Amniotic epithelial cell (primary cell): ENCODE results near the gene HTRA2.

Source experiments
- DNase-seq: peaks from one replicate; pipeline ENCODE4 v3.0.0-alpha.2; 2010; ENCODE audit warnings: low read depth

Gene HTRA2

GRCh38 chr2:74500578-74500946, 29.2 kb upstream of the HTRA2 start:
- no peak for DNase-seq

DNA sequence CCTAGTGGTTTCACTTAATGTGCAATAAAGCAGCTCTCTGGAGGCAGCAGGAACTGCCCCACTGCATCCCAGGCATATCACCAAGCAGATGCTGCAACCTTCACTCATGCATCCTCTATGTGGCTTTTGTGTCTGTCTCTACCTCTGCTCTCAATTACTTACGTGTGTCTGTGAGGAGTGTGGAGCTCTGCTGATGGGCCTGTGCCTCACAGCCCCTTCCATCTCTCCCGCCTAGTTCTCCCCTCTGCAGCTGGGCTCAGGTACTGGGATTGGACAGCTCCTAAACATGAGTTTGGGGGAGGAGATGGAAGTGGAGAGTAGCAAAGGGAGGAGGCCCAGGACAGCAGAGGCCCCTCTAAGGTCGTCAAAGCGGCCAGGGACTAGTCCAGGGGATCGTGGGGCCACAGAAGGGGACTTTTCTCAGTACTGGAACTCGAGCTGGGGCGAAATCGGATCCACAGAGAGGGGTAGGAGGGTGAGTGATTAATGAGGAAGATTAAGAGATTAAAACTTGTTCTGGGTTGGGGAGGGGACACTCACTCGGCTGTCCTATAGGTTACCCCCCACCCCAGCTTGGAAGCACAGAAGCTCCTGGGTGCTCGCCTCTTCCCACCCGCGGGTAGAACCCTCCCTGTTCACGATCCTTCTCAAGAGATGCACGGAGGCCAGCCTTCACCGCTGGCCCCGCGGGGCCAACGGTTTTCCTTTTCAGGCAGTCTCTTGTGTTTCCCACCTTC, 28.2 kb upstream of the HTRA2 start:
- no peak for DNase-seq

- DNase-seq = no peak
Observed at GRCh38 chr2:74502147-74502719, 27.5 kb upstream of the HTRA2 start.

- DNase-seq = peak; percentile 85
Observed at GRCh38 chr2:74502720-74503505, 26.8 kb upstream of the HTRA2 start.

GRCh38 chr2:74503506-74504475, 25.9 kb upstream of the HTRA2 start:
- DNase-seq = peak; percentile 44

DNA sequence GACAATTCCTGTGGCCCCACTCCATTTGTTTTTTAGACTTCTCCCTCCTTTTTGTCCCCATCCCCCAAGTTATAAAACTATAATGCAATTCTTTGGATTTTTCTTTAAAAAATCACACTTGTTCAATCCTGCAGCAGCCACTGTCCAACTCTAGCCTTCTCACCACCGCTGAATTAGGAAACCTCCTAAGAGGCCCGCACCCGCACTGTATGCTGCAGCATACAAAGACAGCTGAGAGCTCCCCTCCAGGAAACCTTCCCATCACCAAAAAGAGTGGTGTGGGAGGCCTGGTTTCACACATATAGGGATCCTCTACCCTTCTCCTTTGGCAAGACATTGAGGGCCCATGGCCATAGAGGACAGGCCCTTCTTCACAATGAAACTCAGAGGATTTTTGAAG, 25.1 kb upstream of the HTRA2 start:
- DNase-seq = no peak

DNA sequence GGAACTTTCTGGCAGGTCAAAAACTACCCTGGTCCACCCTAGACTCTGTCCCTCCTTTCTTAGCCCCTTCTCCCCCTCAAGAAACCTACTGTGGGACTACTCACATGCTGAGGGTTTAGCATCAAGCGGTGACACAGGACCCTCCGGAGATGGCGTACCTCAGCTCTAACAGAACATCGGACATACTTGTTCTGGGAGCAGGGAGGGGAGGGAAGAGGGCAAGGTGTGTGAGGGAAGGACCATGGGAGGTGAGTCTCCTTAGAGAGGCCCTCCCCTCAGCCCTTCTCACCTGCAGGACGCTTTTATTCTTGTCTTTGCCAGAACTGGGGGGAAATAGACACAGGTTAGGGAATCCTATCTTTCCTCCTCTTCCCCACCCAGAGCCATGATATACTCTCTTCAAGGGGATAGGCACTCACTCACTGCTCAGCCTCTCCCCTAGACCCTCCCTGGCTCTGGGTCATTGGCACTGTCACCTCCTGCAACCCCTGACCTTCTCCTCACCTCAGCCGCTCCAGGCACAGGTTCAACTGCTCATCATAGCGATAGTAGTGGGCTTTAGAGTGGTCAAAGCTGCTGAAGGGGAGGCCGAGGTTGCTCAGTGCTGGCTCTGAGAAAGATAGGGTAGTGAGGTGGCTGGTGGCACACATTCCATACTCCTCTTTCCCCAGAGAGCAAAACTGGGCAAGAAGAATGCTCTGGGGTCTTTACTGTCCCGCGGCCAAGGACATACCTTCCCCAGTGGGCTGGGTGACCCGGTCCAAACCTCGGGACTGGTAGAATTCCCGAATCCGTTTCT, 24.1 kb upstream of the HTRA2 start:
- no peak for DNase-seq

GRCh38 chr2:74507145-74507925, 22.4 kb upstream of the HTRA2 start, which contains the start of gene PCGF1:
TSS of gene PCGF1 (minus strand) at chr2:74507695. CDS start at chr2:74507668, 27 bp downstream.
- DNase-seq = peak; percentile 95

GRCh38 chr2:74507926-74508520, 21.7 kb upstream of the HTRA2 start:
- DNase-seq = no peak

DNA sequence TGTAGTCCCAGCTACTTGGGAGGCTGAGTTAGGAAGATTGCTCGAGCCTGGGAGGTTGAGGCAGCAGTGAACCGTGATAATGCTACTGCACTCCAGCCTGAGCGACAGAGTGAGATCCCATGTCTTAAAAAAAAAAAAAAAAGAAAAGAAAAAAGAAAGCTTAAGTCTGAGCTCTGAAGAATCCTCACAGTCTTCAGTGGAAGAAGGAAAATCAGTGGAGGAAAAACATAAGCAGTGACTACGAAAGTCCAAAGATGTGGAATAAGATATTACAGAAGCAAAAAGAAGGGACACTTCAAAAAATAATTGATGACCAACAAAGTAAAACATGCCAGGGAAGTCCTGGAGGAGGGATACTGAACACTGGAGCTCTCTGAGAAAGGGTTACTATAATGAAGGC, 19.5 kb upstream of the HTRA2 start:
- DNase-seq = no peak

GRCh38 chr2:74511104-74511989, 18.4 kb upstream of the HTRA2 start:
- DNase-seq = no peak

DNA sequence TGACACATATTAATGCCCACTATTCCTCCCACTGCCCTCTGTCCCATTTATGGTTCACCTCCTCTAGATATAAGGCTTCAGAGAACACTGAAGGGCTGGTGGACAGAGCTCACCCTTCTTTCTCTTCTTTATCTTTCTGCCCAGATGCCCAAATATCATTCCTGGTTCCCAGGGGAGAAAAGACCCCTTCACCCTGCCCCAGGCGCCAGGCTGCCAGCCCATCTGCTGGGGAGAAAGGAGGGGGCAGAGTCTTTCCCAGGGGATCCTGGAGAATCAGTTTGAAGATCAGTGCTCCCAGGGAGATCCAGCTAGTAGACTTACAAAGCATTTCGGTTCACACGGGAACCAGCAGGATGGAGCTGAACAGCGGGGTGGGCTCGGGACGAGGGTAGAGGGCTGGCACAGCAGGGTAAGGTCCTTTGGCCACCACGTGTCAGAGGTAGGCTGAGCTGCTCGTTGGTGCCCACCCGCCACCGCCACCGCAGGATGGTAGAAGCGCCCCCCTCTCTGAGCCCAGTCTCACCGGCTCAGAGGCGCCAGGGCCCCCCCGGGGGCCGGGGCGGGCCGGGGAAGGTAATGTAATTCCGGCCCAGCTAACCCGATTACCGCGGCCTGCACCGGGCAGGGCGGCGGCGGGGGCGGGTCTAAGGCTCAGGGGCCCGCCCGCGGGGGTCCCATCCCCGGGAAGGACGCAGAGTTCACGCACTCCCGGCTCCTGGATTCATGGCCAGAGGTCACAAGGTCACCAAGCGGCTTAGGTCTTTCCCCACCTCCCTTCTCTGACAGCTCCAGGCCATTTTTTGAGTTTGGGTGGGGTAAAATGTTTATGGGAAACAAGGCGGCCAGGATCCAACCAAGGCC, 16.8 kb upstream of the HTRA2 start:
- no peak for DNase-seq

- no peak for DNase-seq
Observed at GRCh38 chr2:74513605-74514367, 15.9 kb upstream of the HTRA2 start.

DNA sequence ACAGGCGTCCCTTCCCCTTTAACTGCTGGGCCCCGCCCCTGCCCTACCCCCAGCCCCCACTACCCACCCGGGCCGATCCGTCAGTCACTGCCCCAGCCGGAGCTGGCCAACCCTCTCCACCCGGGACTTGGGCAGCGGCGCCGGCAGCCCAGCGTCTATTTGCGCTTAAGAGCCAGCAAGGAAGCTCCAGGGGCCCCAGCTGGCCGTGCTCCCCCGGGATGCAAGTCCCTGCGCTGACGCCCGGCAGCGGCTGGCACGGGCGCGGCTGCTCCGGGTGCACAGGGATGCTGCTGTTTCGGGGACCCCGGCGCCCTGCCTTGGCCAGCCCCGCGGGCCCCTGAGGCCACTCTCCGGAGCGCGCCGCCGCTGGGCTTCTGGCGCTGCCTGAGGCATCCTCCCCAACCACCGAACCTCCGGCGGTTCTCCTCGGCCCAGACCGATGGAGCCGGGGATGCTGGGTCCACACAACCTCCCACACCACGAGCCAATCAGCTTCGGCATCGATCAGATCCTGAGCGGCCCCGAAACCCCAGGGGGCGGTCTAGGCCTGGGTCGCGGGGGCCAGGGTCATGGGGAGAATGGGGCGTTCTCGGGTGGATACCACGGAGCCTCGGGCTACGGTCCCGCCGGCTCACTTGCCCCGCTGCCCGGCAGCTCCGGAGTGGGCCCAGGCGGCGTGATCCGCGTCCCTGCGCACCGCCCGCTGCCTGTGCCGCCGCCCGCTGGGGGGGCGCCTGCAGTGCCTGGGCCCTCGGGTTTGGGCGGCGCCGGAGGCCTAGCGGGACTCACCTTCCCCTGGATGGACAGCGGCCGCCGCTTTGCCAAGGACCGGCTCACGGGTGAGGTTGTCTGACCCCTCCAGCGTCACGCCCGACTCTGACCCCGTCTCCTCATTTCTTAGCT, 15.1 kb upstream of the HTRA2 start, which contains the start of gene TLX2:
TSS of gene TLX2 (plus strand) at position 83 of the 903 bp plus-strand sequence. CDS start at position 440, 357 bp downstream.
- DNase-seq = no peak

DNA sequence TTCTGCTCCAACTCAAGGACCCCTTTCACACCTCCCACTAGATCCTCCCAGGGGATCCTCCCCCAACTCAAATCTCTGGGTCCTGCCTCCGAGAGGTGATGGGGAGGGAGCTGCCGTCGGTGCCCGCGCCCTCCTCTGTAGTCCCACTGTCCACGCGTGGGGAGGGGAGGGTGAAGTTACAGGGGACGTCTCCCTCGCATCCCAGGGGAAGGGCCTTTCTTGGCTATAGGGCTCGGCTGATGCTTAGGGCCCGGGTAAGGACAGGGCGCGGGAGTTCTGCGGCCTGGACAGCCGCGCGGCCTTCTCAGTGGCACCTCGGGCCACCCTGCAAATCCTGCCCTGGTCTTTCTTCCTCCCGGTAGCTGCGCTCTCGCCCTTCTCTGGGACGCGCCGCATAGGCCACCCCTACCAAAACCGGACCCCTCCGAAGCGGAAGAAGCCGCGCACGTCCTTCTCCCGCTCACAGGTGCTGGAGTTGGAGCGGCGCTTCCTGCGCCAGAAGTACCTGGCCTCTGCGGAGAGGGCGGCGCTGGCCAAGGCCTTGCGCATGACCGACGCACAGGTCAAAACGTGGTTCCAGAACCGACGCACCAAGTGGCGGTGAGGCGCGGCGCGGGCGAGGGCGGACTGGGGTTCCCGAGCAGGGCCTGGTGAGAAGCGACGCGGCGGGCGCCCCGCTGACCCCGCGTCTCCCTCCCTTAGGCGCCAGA, 14.3 kb upstream of the HTRA2 start:
- DNase-seq = no peak
